ENCODE data around the gene TNS3.

The TNS3 gene

DNA sequence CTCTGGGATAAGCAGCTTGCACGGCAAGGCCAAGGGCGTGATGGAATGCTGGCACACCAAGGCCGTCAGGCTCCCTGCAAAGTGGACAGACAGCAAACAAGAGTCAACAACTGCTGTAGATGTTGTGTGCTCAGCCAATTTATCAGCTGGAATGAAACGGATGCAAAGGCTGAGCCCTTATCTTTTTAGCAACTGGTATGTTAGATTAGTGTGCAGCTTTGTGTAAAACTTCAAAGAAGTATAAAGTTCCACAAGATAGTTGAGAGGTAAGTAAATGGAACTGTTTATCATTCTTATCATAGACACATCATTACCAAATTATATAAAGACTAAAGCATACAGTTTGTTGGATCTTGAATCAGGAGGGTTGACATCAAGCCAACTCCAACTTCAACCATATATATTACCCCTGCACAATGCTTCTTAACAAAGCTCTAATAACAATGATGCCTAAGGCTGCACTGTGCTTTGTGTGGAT is 289.0 kb downstream of the TNS3 start:
- FAIRE-seq: no peak

DNA sequence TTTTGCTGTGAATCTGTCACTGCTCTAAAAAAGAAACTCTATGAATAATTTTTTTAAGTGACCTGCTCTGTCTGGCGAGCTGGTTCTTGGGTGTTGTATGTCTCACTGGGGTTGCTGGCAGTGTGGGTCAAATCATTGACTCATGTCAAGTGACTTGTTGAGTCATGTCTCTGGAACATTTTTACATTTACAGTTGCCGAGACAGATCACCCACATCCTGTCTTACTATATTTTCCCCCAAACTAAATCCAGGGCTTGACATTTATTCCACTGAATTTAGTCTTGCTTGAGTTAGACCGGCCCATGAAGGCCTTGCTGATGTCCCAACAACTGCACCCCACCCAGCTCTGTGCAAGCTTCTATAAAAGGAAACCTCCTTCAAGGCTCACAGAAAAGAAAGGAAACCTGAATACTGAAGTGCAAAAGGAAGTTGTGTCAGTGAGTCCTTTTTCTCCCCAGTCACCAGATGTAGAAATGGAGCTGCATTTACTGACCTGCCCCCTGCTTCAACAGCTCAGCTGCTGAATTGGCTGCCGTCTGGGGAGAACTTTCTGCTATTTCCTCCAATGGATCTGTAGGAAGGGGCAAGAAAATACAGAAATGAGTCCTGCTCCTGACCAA is 290.3 kb downstream of the TNS3 start:
- FAIRE-seq: no peak

DNA sequence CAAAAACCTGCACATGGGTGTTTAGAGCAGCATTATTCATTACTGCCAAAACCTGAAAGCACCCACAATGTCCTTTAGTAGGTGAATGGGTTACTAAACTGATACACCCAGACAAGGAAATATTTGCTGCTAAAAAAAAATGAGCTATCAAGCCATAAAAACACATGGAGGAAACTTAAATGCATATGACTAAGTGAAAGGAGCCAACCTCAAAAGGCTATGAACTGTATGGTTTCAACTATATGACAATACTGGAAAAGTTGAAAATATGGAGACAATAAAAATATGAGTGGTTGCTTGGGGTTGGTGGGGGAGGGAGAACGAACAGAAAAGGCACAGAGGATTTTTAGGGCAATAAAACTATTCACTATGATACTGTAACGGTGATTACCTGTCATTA is 291.0 kb downstream of the TNS3 start:
- no peak for FAIRE-seq

DNA sequence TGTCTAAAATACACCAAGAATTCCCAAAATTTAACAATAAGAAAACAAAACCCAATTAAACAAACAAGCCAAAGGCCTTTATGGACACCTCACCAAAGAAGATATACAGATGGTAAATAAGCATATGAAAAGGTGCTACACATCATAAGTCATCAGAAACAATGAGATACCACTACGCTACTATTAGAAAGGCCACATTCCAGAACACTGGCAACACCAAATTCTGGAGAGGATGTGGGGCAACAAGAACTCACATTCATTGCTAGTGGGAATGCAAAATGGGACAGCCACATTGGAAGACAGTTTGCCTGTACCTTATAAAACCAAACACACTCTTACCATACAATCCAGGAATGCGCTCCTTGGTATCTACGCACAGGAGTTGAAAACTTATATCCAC is 291.4 kb downstream of the TNS3 start:
- FAIRE-seq: no peak

DNA sequence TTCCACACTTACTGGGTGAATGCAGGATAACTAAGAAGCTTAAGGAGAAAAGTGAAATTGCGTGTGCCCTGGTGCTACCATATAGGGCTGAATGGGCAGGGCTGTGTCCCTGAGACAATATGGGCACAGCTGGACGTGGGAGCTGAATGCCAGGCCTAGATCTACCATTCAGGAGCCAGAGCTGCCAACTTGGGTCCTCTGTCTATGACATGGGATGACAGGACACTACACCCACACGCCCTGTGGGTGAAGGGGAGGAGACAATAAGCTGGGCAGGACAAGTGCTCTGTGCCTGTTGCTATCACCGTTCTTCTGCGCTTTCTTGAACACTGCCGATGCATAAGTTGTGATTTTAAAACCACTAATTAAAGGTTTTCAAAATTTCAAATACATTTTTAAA is 293.9 kb downstream of the TNS3 start:
- FAIRE-seq: no peak

DNA sequence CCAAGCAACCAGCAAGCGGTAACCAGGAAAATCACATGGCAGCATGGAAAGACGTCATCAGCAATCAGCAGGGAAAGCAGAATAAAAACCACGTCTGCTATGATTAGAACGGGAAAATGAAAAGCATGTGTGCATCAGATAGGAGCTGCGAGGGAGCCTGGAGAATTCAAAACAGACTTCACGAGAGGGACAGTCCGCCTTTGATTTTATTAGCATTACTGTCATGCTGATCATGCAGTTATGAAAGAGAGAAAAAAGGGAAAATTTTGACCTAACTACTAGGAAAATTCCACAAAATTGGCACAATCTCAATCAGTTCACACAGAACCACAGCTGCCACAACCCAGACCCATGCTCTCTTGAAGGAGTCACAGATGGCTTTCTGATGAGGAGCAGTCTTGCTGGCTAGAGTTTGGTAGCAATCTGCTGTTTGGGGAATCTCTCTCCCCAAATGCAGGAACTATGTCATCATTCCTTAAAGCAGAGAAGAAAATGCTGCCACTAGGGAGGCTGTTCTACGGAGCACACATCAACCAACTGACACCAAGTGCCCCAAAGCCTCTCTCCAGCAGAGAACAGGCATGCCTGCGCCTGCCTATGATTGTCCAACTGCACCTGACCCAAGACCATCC is 295.9 kb downstream of the TNS3 start:
- FAIRE-seq: no peak

DNA sequence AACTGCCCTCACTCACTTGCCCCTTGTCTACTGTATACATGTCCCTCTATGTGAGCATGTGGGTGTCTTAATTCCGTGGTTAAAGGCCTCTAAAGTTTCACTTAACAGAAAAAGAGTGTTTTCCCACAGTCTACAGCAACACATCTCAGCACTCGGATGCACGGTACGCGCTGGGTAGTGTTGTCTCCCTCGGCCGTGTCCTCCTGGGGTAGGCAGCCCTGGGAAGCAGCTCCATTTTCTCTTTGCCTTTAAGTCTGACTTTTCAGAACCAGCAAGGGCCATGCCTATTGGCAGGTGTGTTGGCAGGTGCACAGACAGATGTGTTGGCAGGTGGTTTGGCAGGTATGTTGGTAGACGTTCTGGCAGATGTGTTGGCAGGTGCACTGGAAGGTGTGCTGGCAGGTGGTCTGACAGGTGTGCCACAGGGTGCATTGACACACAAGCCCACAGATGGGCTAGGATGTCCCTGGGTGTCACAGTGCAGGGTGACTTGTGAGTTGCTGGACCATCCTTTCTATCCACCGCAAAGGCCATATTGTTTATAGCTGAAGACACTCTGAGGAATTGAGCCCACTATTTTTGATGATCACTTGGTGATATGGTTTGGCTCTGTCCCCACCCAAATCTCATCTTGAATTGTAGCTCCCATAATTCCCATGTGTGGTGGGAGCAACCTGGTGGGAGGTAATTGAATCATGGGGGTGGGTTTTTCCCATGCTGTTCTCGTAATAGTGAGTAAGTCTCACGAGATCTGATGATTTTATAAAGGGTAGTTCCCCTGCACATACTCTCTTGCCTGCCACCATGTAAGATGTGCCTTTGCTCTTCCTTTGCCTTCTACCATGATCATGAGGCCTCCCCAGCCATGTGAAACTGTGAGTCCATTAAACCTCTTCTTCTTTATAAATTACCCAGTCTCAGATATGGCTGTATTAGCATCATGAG is 296.9 kb downstream of the TNS3 start:
- no peak for FAIRE-seq

DNA sequence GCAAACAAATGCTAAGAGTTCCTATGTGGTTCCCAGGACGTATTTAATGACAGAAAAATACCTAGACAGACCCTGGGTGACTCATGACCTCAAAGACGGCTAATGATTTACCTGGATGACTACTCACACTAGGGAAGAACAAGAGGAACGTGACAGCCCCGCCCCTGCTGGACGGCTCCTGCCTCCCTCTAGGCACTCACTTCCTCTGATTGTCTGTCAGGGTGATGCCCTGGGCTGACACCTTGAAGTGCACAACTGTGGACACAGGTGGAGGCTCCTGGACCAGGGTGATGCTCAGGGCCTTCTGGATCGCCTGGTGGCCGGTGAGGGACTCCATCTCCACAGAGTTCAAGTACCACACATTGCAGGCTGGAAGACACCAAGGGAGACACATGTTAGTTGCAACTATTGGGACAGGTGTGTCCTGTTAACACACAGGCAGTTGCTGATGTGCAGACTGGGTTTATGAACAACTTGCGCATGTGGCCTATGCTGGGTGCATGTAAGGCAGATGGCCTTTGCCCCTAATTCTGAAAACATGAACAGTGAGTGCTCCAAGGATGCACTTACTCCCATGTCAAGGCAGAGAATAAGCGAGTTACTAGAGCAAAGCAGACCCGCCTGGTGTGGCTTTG is 298.3 kb downstream of the TNS3 start:
- FAIRE-seq: no peak

DNA sequence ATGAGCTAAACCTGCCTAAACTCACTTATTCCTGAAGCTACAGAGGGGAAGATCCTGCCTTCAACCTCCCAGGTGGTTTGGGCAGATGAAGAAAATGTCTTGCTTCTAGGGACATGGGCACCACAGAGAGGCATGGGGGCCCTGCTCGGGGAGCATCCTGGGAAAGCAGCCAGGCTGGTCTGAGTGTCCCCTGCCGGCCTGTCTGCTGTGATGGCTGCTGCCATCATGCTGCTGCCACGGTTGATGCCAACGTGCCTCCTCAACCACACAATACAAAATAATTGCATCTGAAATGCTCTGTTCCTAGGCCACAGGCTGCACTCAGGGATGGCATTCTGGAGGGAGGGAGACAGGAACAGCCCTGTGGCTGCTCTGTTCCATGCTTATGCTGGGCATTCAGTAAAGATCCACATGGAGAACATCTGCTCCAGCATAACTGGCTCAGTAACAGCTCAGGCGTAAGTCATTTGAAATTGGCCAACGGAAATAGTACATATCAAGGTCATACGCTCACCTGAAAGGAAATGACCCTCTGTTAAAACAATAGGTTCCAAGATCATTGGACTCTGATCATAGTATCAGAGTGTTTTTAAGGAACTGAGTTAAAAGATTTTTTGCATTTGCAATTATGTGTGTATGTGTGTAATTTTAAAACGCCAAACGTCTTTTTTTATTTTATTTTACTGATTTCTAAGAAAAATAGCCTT is 299.0 kb downstream of the TNS3 start:
- FAIRE-seq: no peak

DNA sequence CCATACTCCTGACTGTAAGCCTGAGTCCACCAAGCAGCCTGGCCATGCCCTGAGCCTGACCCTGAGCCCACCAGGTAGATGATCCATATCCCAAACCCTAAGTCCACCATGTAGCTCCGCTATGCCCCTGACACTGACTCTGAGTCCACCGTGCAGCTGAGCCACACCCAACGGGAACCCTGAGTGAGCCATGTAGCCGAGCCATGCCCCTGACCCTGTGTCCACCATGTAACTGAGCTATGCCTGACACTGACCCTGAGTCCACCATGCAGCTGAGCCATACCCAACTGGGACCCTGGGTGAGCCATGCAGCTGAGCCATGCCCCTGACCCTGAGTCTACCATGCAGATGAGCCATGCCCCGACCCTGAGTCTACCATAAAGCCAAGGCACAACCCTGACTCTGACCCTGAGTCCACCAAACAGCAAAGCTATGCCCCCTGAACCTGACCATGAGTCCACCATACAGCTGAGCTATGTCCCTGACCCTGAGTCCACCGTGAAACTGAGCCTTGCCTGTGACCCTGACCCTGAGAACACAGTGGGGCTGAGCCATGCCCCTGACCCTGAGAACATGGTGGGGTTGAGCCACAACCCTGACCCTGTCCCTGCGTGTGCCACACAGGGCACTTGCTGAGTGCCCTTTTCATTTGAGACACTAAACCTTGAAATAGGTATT is 299.8 kb downstream of the TNS3 start:
- no peak for FAIRE-seq

DNA sequence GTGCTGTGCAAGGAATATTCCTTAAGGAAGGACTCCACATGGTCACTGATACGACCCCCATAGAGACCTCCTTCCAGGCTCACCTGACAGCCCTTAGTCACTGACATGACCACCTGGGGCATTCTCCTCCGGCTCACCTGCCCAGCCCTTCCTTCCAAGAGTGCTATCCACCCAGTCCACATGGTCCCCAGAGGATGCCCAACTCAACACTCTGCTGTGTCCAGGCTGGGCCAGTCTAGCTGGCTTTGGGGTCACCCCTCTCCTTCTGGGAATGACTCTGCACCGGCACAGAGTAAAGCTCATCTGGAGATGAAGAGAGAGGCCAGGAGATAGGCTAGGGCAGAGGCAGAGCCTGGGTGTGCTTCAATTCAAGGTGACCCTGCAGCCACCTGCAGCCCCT is 300.8 kb downstream of the TNS3 start:
- no peak for FAIRE-seq

DNA sequence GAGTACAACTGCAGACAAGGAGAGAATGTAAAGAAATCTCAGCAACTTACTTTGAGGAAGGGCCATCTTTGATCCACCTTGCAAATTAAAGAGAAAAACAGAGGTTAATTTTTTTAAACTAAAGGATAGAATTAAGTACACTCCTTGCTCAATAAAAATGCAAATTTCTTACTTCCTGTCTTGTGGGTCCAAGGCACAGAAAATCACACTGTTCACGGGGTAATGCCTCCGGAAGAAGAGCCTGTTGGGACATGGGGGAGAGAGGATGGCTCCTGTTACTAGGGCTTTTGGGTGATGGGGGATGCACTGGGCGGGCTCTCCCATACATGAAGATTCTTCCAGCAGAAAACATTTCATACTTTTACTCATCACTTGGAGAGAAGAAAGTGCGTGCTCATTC is 301.8 kb downstream of the TNS3 start:
- no peak for FAIRE-seq

DNA sequence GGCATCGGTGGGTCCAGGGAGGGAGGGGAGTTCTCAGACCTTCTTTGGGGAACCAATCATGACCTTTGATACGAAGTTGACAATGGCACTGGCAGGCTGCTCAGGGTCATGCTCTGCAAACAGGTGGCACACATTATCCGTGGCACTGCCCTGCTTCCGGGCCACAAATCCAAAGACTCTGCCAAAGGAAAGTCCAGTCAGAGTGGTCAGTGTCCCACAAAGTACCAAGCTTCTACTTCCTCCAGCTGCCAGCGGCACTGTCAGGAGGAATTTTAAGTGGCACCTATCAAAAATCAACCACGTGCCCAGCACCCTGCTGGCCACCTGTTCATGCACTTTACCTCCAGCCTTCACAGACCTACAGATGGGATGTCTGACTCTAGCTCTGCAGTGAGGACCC is 303.9 kb downstream of the TNS3 start:
- FAIRE-seq: no peak

DNA sequence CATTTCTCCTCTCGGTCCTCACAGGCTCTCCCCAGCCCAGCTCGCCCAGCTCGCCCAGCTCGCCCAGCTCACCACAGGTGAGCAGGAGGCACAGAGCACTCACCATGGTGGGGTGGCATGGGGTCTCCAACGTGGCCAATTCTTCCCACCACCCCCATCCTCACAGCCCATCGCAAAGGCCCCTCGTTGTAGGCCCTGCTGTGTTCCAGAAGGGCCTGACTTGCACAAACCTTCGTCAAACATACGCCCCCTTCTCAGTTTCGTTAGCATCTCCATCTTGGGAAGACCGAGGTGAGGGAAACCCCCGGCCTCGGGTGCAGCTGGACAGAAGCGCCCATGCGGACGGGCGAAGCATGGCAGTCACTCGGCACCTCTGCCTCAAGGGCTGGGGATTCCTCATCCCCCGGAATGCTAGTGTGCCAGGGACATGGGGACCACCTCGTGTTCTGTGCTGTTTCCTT is 304.6 kb downstream of the TNS3 start:
- FAIRE-seq: no peak

DNA sequence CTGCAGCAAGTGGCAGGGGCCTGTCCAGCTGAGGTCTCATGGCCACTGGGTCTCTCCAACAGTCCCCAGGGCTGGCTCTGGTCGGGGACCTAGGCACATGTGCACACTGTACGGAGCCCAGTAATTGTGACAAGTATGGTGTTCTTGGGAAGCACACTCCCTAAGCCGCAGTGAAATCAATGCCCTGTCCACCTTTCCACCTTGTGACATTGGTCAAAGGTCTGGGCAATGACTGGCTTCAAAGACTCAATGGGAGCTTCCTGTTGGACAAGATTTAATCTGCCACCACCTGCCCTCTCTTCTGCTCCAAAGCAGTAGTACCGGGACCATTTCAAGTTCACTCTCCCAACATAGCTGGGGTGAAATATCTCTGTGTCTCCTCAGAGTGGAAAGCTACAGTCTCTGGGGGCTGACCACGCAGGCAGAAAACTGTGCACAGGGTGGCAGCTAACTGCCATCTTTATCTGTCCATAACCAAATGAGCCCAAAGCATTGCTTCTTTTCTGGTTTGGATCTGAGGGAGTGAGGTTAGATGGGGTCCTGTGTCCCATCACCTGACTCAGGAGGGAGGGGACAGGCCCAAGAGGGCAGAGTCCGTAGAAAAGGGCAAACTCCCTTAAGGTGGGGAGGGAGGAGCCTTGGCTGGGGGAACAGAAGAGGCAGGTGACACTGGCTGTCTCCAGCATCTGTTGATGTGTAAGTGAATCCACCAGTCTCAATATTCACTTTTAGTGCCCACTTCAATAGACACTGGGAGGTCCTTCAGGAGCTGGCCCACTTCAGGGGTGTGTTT is 307.7 kb downstream of the TNS3 start:
- no peak for FAIRE-seq

DNA sequence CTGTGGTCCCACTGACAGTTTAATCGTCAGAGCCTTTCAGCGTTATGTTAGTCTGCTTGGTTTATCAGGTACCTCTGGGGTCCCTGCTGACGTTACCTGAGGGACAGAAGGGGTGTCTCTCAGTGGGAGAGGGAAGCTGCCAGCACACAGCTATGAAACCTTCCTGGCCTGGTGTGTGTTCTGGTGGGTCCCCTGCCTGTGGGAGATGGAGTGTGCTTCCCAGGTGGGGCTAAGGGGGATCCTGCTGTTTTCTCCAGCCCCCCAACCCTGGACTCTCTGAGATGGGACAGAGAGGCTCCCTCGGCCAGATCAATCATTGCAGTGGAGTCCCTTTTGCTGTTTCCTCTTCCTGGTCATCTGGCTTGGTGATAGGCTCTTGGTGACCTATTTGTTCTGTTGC is 308.8 kb downstream of the TNS3 start:
- FAIRE-seq: no peak

DNA sequence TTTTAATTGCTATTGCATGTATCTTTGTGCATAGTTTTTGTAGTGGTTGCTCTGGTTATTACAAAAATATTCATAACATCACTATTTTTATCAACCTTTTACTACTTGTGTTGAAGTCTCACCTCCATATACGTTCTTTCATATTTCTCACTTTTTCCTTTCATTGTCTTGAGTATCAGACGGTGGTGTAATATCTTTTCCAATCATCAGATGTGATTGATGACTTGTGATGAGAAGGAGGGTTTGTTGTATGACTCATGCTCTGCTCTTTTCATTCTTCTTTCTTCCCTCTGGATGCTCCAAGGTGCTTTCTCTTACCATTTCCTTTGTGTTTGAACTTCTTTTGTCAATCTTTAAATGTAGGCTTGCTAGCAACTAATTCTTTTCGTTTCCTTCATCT is 310.2 kb downstream of the TNS3 start:
- FAIRE-seq: no peak

DNA sequence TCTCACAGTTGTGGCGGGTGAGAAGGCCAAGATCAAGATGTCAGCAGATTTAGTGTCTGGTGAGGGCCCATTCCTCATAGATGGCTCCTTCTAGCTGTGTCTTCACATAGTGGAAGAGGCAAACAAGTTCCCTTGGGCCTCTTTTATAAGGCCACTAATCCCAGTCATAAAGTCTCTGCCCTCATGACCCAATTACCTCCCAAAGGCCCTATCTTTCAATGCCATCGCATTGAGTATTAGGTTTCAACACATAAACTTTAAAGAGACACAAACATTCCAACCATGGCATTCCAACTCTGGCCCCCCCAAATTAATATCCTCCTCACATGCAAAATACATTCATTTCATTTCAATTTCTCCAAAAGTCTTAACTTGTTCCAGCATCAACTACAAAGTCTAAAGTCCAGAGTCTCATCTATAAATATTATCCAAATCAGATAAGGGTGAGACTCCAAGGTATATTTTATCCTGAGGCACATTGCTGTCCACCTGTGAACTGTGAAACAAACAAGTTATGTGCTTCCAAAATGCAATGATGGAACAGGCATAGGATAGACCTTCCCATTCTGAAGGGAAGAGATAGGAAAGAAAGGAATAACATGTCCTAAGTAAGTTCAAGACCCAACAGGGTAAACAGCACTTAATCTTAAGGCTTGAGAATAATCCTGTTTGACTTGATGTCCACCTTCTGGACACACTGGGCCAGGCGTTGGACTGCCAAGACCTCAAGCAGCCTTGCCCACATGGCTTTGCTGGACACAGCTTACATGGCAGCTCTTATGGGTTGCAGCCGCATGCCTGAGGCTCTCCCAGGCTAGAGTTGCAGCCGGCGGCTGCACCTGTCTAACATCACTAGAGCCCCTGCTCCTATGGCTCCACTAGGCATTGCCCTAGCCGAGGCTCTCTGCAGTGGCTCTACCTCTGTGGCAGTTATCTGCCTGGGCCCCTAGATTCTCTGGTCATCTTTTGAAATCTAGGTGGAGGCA is 312.8 kb downstream of the TNS3 start:
- no peak for FAIRE-seq

DNA sequence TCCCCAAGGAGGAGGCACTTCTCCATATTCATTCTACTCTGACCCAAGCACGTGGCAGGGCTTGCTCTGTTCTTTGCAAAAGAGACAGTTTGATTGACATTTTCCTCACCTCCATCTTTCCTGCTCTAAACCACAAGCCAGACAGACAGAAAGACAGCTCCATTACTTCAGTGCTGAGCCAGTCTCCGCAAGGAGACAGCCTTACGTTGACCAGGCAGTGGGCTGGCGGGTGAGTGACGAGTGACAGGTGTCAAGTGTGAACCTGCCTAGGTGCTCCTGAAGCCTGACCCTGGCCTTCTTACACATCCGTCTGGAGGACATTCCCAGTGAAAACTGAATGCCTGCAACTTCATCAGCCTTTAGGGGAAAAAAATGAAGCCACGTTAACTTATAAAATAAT is 314.6 kb downstream of the TNS3 start:
- no peak for FAIRE-seq

DNA sequence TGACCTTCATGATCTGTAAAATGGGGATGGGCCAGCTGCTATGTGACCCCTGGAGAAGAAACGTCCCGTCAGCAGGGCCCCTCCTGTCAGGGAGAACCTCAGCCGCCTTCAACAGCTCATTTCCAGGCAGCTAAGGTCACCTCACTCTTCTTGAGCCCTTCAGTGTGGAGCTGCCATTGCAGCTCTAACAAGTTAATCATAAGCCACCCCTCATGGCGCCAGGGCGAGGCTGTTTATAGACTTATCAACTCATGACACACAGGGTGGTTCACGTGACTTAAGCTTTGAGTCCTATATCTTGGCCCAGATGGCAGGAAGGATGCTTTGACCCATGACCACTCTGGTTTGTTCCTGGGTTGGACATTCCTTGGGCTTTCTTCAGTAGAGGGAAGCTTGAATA is 315.1 kb downstream of the TNS3 start:
- FAIRE-seq: no peak

Measured in A204.1 (cell line).